H7 (cell line): Measurements from ENCODE around the gene ALDH16A1. TPM values are rescaled to one million over a fixed set of nuclear protein-coding genes. Genes with fewer than 3 reads are reported as not detected.

Experiments used
- DNase-seq: peaks from one replicate; pipeline ENCODE4 v3.0.0; 2012
- H3K27me3 ChIP-seq: 2 replicates; pipeline ENCODE4 v1.6.0; 2011; ENCODE audit warnings: mild to moderate bottlenecking, low read length; ENCODE audit not compliant: control insufficient read depth, insufficient read depth
- H3K36me3 ChIP-seq: replicated peaks from 2 replicates; pipeline ENCODE4 v1.5.1; 2011; ENCODE audit warnings: low read length; ENCODE audit not compliant: control insufficient read depth, insufficient read depth
- H3K4me3 ChIP-seq: 2 replicates; pipeline ENCODE4 v1.5.1; 2011; ENCODE audit warnings: low read depth, mild to moderate bottlenecking, control low read depth, low read length, moderate library complexity; ENCODE audit not compliant: insufficient read depth
- total RNA-seq: library from RNA; depleted of rRNA; stranded (reverse); fragments of >200 nt; shearing (Covaris generic); gene quantifications from 2 replicates; pipeline ENCODE4 v1.2.3, GENCODE V29; 2014

ALDH16A1 gene
- total RNA-seq, 1 experiment from 2014 or later = 62.2 TPM

GRCh38 chr19:49419173-49419572 is 33.9 kb upstream of the ALDH16A1 start:
- peaks cover 37% of the 10 kb centered on the region for H3K27me3 ChIP-seq

GRCh38 chr19:49420227-49420626 is 32.8 kb upstream of the ALDH16A1 start:
- Histone ChIP-seq H3K27me3 (peaks cover 48% of the 10 kb centered on the region), H3K4me3 (no peak overlapping the region)
- DNase-seq = no peak

More at GRCh38 chr19:49419173-49419572, 33.9 kb upstream of the ALDH16A1 start:
- no peak overlapping the region for H3K4me3 ChIP-seq
- no peak for DNase-seq
- H3K36me3 ChIP-seq = no peaks in the 10 kb centered on the region

GRCh38 chr19:49421039-49421877 is 31.8 kb upstream of the ALDH16A1 start:
- Histone ChIP-seq H3K27me3 (peaks cover 58% of the 10 kb centered on the region), H3K4me3 (peak overlapping the region; percentile 19; the same call in 1 of the 2 replicates)
- peak; percentile 99 for DNase-seq

More at GRCh38 chr19:49420227-49420626, 32.8 kb upstream of the ALDH16A1 start:
- no peaks in the 10 kb centered on the region for H3K36me3 ChIP-seq

GRCh38 chr19:49421878-49422202 is 31.2 kb upstream of the ALDH16A1 start:
- DNase-seq = peak; percentile 26
- Histone ChIP-seq H3K36me3 (no peaks in the 10 kb centered on the region), H3K4me3 (no peak overlapping the region), H3K27me3 (peaks cover 62% of the 10 kb centered on the region)

More at GRCh38 chr19:49421039-49421877, 31.8 kb upstream of the ALDH16A1 start:
- H3K36me3 ChIP-seq = no peaks in the 10 kb centered on the region

GRCh38 chr19:49422407-49423070 is 30.5 kb upstream of the ALDH16A1 start:
- no peaks in the 10 kb centered on the region for H3K36me3 ChIP-seq
- H3K27me3 ChIP-seq = peaks cover 69% of the 10 kb centered on the region
- H3K4me3 ChIP-seq = peak overlapping the region; percentile 44
- peak; percentile 92 for DNase-seq

- Histone ChIP-seq H3K36me3 (no peaks in the 10 kb centered on the region), H3K27me3 (peaks cover 74% of the 10 kb centered on the region), H3K4me3 (peak within 1 kb of the TSS; percentile 44)
- no peak for DNase-seq
Measured at GRCh38 chr19:49423071-49423984, 29.7 kb upstream of the ALDH16A1 start, which contains the start of gene PTH2. TSS of gene PTH2 (minus strand) at chr19:49423441. CDS start at chr19:49423339, 102 bp downstream.

GRCh38 chr19:49423985-49424303 is 29.1 kb upstream of the ALDH16A1 start:
- DNase-seq = no peak
- Histone ChIP-seq H3K4me3 (no peak overlapping the region), H3K36me3 (no peaks in the 10 kb centered on the region), H3K27me3 (peaks cover 80% of the 10 kb centered on the region)

GRCh38 chr19:49425178-49425577 is 27.8 kb upstream of the ALDH16A1 start, which contains the start of gene GFY:
TSS of gene GFY (plus strand) at chr19:49425388. CDS start at chr19:49426431, 1,043 bp downstream.
- no peaks in the 10 kb centered on the region for H3K36me3 ChIP-seq
- DNase-seq = no peak
- peak within 1 kb of the TSS; percentile 4; the same call in 1 of the 2 replicates for H3K4me3 ChIP-seq
- peaks cover 89% of the 10 kb centered on the region for H3K27me3 ChIP-seq

GRCh38 chr19:49425922-49426592 is 27.0 kb upstream of the ALDH16A1 start:
- H3K36me3 ChIP-seq = no peaks in the 10 kb centered on the region
- DNase-seq = peak; percentile 96
- H3K27me3 ChIP-seq = peaks cover 97% of the 10 kb centered on the region
- peak overlapping the region; percentile 4; the same call in 1 of the 2 replicates for H3K4me3 ChIP-seq

GRCh38 chr19:49427339-49427738 is 25.7 kb upstream of the ALDH16A1 start:
- no peak for DNase-seq
- Histone ChIP-seq H3K27me3 (peaks cover 97% of the 10 kb centered on the region), H3K36me3 (no peaks in the 10 kb centered on the region), H3K4me3 (no peak overlapping the region)

- H3K4me3 ChIP-seq = peak overlapping the region; percentile 49
- peak; percentile 92 for DNase-seq
- H3K27me3 ChIP-seq = peaks cover 97% of the 10 kb centered on the region
- no peaks in the 10 kb centered on the region for H3K36me3 ChIP-seq
Measured at GRCh38 chr19:49427855-49428546, 25.0 kb upstream of the ALDH16A1 start.

GRCh38 chr19:49428547-49429451 is 24.2 kb upstream of the ALDH16A1 start:
- Histone ChIP-seq H3K27me3 (peaks cover 97% of the 10 kb centered on the region), H3K36me3 (no peaks in the 10 kb centered on the region), H3K4me3 (peak overlapping the region; percentile 49)
- DNase-seq = peak; percentile 73
